GM12878 (cell line): ENCODE data around the gene TKT. TPM values are rescaled to one million over a fixed set of nuclear protein-coding genes. Genes with fewer than 3 reads are reported as not detected.

Experiments used
- ATAC-seq: fragments of 200-7000 bp; cut with Tn5 transposase; 3 replicates; pipeline ENCODE4 v1.9.1; 2020; ENCODE audit warnings: mild to moderate bottlenecking, moderate library complexity
- BruUV-seq: library from RNA; stranded (reverse); fragments of 400-500 nt; replicated peaks from 2 replicates; lab custom pipeline; 2021; lab: Mats Ljungman, UMichigan
- CTCF ChIA-PET: fragments of 300-600 bp; sonication (Branson Sonifier 250); formaldehyde crosslinking; extraction: SDS; loops from one replicate; lab custom pipeline; 2021; ENCODE audit warnings: inconsistent platforms; lab: Yijun Ruan, JAX
- POLR2A ChIA-PET: fragments of 350-600 bp; formaldehyde crosslinking; extraction: SDS; loops from one replicate; lab custom pipeline; 2021; ENCODE audit warnings: inconsistent platforms; lab: Charles Lee
- RAD21 ChIA-PET: fragments of 300-600 bp; sonication (Branson Sonifier 250); formaldehyde crosslinking; loops from one replicate; lab custom pipeline; 2023; ENCODE audit warnings: antibody characterized with exemption; ENCODE audit not compliant: unreplicated experiment; lab: Charles Lee
- SMC1A ChIA-PET: fragments of 300-600 bp; sonication (Branson Sonifier 250); formaldehyde crosslinking; loops from one replicate; lab custom pipeline; 2023; ENCODE audit not compliant: unreplicated experiment, uncharacterized antibody; lab: Charles Lee
- DNase-seq: peaks from one replicate; pipeline ENCODE4 v3.0.0-alpha.2; 2011; ENCODE audit warnings: low read depth, low spot score
- FAIRE-seq: peaks from 3 replicates; lab custom pipeline; 2011; peaks lifted over from hg19 to GRCh38; lab: Jason Lieb, UNC
- H2AFZ ChIP-seq: 2 replicates; pipeline ENCODE4 v1.6.0; 2011; ENCODE audit warnings: low read depth, low read length, control low read depth; ENCODE audit not compliant: control insufficient read depth
- H3K27ac ChIP-seq: 2 replicates; pipeline ENCODE4 v1.5.1; 2011; ENCODE audit warnings: control low read depth; ENCODE audit not compliant: control insufficient read depth, insufficient read depth
- H3K27me3 ChIP-seq, 2 experiments: replicated peaks in 1 of 2; 2 replicates each; pipeline versions ENCODE4 v1.6.0 to v1.6.1; 2011; ENCODE audit warnings: low read length in 1 of 2; ENCODE audit not compliant: control insufficient read depth in 2 of 2, insufficient read depth in 2 of 2
- H3K36me3 ChIP-seq, 2 experiments: 2 replicates each; pipeline ENCODE4 v1.5.1; 2011; ENCODE audit warnings: low read length in 1 of 2; ENCODE audit not compliant: control insufficient read depth in 2 of 2, insufficient read depth in 2 of 2
- H3K4me1 ChIP-seq: 2 replicates; pipeline ENCODE4 v1.6.1; 2011; ENCODE audit warnings: mild to moderate bottlenecking, low read length, moderate library complexity, mixed read lengths; ENCODE audit not compliant: control insufficient read depth, insufficient read depth
- H3K4me2 ChIP-seq: 2 replicates; pipeline ENCODE4 v1.6.0; 2011; ENCODE audit warnings: control low read depth; ENCODE audit not compliant: control insufficient read depth, insufficient read depth
- H3K4me3 ChIP-seq: fragments of 200-600 bp; sonication (generic); 2 replicates; pipeline ENCODE4 v1.5.1; 2016
- H3K79me2 ChIP-seq: 2 replicates; pipeline ENCODE4 v1.6.0; 2011; ENCODE audit warnings: low read length; ENCODE audit not compliant: control insufficient read depth, insufficient read depth
- H3K9ac ChIP-seq: 2 replicates; pipeline ENCODE4 v1.8.0; 2011; ENCODE audit warnings: low read length, control low read depth, mixed read lengths; ENCODE audit not compliant: control insufficient read depth, insufficient read depth
- H3K9me3 ChIP-seq: replicated peaks from 3 replicates; pipeline ENCODE4 v1.5.1; 2011; ENCODE audit warnings: mild to moderate bottlenecking, low read length; ENCODE audit not compliant: control insufficient read depth, insufficient read depth
- H4K20me1 ChIP-seq: 2 replicates; pipeline ENCODE4 v1.6.0; 2011; ENCODE audit not compliant: control insufficient read depth, insufficient read depth
- CBX5 ChIP-seq: sonication (generic); IDR thresholded peaks from 2 replicates; pipeline ENCODE4 v1.6.1; 2016; ENCODE audit warnings: low read depth, moderate library complexity, mild to moderate bottlenecking, inconsistent platforms
- CREM ChIP-seq: IDR thresholded peaks from 2 replicates; pipeline ENCODE4 v1.6.1; 2014; ENCODE audit warnings: antibody characterized with exemption, low read depth
- HCFC1 ChIP-seq: fragments of 150-350 bp; IDR thresholded peaks from 2 replicates; pipeline ENCODE4 v1.6.1; 2014; ENCODE audit warnings: low read length
- HDGF ChIP-seq: fragments of 450-650 bp; IDR thresholded peaks from 2 replicates; pipeline ENCODE4 v1.6.1; 2016; ENCODE audit warnings: antibody characterized with exemption
- NFYB ChIP-seq: IDR thresholded peaks from 2 replicates; pipeline ENCODE4 v1.6.1; 2011; ENCODE audit warnings: low read depth, mild to moderate bottlenecking, low read length, improper control_type of control experiment, moderate library complexity; ENCODE audit not compliant: insufficient read depth
- POLR2AphosphoS5 ChIP-seq: IDR thresholded peaks from 2 replicates; pipeline ENCODE4 v1.6.1; 2011; ENCODE audit warnings: mild to moderate bottlenecking, low read length, inconsistent platforms
- TCF3 ChIP-seq: IDR thresholded peaks from 2 replicates; pipeline ENCODE4 v1.6.1; 2012; ENCODE audit warnings: low read depth, mild to moderate bottlenecking, low read length, borderline replicate concordance; ENCODE audit not compliant: insufficient read depth
- WGBS: methylation state at CpG from one replicate; pipeline ENCODE4 v1.1.6; 2016; ENCODE audit warnings: low lambda C conversion rate; ENCODE audit not compliant: insufficient replicate concordance, insufficient coverage; ENCODE audit errors: missing lambda C conversion rate; 5-methylcytosine and 5-hydroxymethylcytosine counted together
- in situ Hi-C: fragments of 300-500 bp; cut with MboI; formaldehyde crosslinking; loops from 9 replicates; pipeline ENCODE4 v1.14.3; 2018; ENCODE audit warnings: mixed read lengths
- intact Hi-C: fragments of 100-400 bp; cut with micrococcal nuclease; formaldehyde crosslinking; loops from one replicate; pipeline ENCODE4 v1.14.2; 2022; ENCODE audit not compliant: unreplicated experiment
- polyA plus RNA-seq, 11 experiments: library from polyadenylated mRNA; depleted of rRNA in 4 of 11; unstranded in 6 of 11; stranded (reverse) in 5 of 11; fragments of >200 nt; fragmentation: Nextera tagmentation in 4 of 11; fragmentation: Illumina TruSeq in 1 of 11; extraction: Ambion mirVana in 4 of 11; extraction: Trizol in 1 of 11; gene quantifications; 1 replicate in 1 of 11; 2 replicates in 10 of 11; pipeline versions ENCODE4 v1.2.1 to v1.2.3, GENCODE V29; 2011 to 2016; ENCODE audit warnings: inconsistent platforms in 2 of 11, missing spikeins in 2 of 11, low read depth in 1 of 11
- total RNA-seq, 4 experiments: library from RNA; depleted of rRNA in 3 of 4; stranded (reverse); fragments of >200 nt in 3 of 4; fragmentation: Illumina TruSeq in 1 of 4; extraction: Trizol in 1 of 4; gene quantifications; 2 replicates each; pipeline versions ENCODE4 v1.2.1 to v1.2.3, GENCODE V29; 2013 to 2021
- TF ChIP-seq, protein P1 (sequence below): fragments of 150-350 bp; IDR thresholded peaks from 2 replicates; pipeline ENCODE4 v1.6.1; 2016; ENCODE audit warnings: low read depth, low read length
- TF ChIP-seq, protein P2 (sequence below): IDR thresholded peaks from 2 replicates; pipeline ENCODE4 v1.6.1; 2011; ENCODE audit warnings: mild to moderate bottlenecking, low read depth, low read length, moderate library complexity; ENCODE audit not compliant: insufficient replicate concordance

Gene TKT
- total and polyA plus RNA-seq, 10 of the 15 experiments (the other 5 are each of a cell fraction or from before 2014, with no cell fraction given), result 56.4 to 385 (median 143) TPM

GRCh38 chr3:53287131-53287629, 31.4 kb upstream of the TKT start:
- no peak for ATAC-seq

More at GRCh38 chr3:53287131-53287629, 31.4 kb upstream of the TKT start:
- H3K27ac ChIP-seq, result no peak overlapping the region
- DNase-seq (no peak), FAIRE-seq (no peak)
- no peak overlapping the region for H3K9ac ChIP-seq
- in situ Hi-C loops, result no loop called here
- H3K9me3 ChIP-seq, result no peaks in the 10 kb centered on the region
- WGBS, result 65% methylated on average over 3 of the region's 4 CpGs
- H2AFZ ChIP-seq, result no peak overlapping the region
- H3K4me3 ChIP-seq, result no peak overlapping the region
- SMC1A ChIA-PET, result interaction anchor here (2.2 kb wide), 1 partner anchor 36 kb away, joined by 6 read pairs; no protein-coding TSS in a partner anchor
- CTCF ChIA-PET, result interaction anchor here (0.6 to 1.7 kb wide), 4 partner anchors 11 to 179 kb away, joined by 3 to 6 read pairs (median 4); no protein-coding TSS in a partner anchor
- no peaks in the 10 kb centered on the region for H3K79me2 ChIP-seq
- no peaks in the 10 kb centered on the region for H4K20me1 ChIP-seq
- RAD21 ChIA-PET, result interaction anchor here (0.7 to 1.6 kb wide), 3 partner anchors 28 to 173 kb away, joined by 4 to 8 read pairs (median 5); no protein-coding TSS in a partner anchor
- intact Hi-C loops, result no loop called here
- no TSS peak for BruUV-seq
- TF ChIP-seq TCF3 (no peak), CREM (no peak), NFYB (no peak), POLR2AphosphoS5 (no peak), HCFC1 (no peak), HDGF (no peak), CBX5 (no peak)
- TF ChIP-seq, protein P1, sequence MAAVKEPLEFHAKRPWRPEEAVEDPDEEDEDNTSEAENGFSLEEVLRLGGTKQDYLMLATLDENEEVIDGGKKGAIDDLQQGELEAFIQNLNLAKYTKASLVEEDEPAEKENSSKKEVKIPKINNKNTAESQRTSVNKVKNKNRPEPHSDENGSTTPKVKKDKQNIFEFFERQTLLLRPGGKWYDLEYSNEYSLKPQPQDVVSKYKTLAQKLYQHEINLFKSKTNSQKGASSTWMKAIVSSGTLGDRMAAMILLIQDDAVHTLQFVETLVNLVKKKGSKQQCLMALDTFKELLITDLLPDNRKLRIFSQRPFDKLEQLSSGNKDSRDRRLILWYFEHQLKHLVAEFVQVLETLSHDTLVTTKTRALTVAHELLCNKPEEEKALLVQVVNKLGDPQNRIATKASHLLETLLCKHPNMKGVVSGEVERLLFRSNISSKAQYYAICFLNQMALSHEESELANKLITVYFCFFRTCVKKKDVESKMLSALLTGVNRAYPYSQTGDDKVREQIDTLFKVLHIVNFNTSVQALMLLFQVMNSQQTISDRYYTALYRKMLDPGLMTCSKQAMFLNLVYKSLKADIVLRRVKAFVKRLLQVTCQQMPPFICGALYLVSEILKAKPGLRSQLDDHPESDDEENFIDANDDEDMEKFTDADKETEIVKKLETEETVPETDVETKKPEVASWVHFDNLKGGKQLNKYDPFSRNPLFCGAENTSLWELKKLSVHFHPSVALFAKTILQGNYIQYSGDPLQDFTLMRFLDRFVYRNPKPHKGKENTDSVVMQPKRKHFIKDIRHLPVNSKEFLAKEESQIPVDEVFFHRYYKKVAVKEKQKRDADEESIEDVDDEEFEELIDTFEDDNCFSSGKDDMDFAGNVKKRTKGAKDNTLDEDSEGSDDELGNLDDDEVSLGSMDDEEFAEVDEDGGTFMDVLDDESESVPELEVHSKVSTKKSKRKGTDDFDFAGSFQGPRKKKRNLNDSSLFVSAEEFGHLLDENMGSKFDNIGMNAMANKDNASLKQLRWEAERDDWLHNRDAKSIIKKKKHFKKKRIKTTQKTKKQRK, result no peak
- TF ChIP-seq, protein P2, sequence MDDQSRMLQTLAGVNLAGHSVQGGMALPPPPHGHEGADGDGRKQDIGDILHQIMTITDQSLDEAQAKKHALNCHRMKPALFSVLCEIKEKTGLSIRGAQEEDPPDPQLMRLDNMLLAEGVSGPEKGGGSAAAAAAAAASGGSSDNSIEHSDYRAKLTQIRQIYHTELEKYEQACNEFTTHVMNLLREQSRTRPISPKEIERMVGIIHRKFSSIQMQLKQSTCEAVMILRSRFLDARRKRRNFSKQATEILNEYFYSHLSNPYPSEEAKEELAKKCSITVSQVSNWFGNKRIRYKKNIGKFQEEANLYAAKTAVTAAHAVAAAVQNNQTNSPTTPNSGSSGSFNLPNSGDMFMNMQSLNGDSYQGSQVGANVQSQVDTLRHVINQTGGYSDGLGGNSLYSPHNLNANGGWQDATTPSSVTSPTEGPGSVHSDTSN, result no peak
- TF ChIP-seq, all 136 proteins: peak for 0
- H3K27me3 ChIP-seq, result no peaks in the 10 kb centered on the region
- no peaks in the 10 kb centered on the region for H3K4me1 ChIP-seq
- POLR2A ChIA-PET, result interaction anchor here (0.6 to 1.4 kb wide), 3 partner anchors 12 to 119 kb away, joined by 5 to 9 read pairs (median 6); no protein-coding TSS in a partner anchor
- peaks cover 4 to 30% of the 10 kb centered on the region in 2 experiments for H3K36me3 ChIP-seq
- no peak overlapping the region for H3K4me2 ChIP-seq
